GM12801 (cell line): ENCODE data around the gene CNR2.

Experiments used
- TF ChIP-seq, protein P1 (sequence below): IDR thresholded peaks from one replicate; pipeline ENCODE4 v1.5.1; 2011; ENCODE audit warnings: control low read depth; ENCODE audit not compliant: insufficient read length; ENCODE audit errors: extremely low read depth

The CNR2 gene

GRCh38 chr1:23825762-23826522, 87.2 kb downstream of the CNR2 start:
- TF ChIP-seq, protein P1, sequence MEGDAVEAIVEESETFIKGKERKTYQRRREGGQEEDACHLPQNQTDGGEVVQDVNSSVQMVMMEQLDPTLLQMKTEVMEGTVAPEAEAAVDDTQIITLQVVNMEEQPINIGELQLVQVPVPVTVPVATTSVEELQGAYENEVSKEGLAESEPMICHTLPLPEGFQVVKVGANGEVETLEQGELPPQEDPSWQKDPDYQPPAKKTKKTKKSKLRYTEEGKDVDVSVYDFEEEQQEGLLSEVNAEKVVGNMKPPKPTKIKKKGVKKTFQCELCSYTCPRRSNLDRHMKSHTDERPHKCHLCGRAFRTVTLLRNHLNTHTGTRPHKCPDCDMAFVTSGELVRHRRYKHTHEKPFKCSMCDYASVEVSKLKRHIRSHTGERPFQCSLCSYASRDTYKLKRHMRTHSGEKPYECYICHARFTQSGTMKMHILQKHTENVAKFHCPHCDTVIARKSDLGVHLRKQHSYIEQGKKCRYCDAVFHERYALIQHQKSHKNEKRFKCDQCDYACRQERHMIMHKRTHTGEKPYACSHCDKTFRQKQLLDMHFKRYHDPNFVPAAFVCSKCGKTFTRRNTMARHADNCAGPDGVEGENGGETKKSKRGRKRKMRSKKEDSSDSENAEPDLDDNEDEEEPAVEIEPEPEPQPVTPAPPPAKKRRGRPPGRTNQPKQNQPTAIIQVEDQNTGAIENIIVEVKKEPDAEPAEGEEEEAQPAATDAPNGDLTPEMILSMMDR, result no peak

DNA sequence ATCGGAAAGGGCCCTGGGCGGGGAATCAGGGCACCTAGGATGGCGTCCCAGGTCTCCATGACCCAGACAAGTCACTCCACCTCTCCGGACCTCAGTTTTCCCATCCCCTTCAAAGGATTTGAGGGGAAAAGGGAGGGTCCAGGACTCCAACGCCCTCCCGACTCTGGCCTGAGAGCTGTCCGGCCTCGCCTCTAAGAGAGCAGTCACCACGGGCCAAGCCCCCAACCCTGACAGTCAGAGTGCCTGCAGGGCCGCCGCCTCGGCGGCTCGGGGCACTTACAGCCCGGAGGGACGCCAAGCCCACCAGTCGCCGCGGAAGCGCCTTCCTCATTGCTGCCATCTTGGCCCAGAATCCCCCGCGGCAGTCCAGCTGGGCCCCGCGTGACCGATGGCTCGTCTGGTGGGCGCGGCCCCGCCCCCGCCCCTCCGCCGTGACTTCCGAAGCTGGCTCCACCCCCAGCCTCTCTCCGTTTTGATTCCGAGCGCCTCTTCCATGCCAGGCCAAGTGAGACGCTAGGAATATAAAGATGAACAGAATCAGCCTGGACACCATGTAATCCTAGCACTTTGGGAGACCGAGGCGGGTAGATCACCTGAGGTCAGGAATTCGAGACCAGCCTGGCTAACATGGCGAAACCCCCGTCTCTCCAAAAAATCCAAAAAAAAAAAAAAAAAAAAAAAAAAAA, 87.9 kb downstream of the CNR2 start, which contains the start of gene HMGCL:
HMGCL (minus strand) TSS at position 354 of the 686 bp plus-strand sequence; CDS start at position 340, 14 bp downstream.
- TF ChIP-seq, protein P1, result no peak

- TF ChIP-seq, protein P1, result no peak
Measured at GRCh38 chr1:23824711-23825075, 88.5 kb downstream of the CNR2 start.

GRCh38 chr1:23823767-23824166, 89.4 kb downstream of the CNR2 start:
- TF ChIP-seq, protein P1, result no peak
